NCI-H2196 treated with DMSO at 0.1 percent for 48 hours (cell line): ENCODE data around the gene SPATA31C1.
"Not testable (repeated sequence)": the region's sequence is repeated elsewhere in the genome, so short reads cannot be mapped to it uniquely, and the experiment has no call there.

ENCODE experiments used
- DNase-seq: peaks from one replicate; lab custom pipeline; 2025; ENCODE audit not compliant: unreplicated experiment; lab: John Stamatoyannopoulos, UW

SPATA31C1 gene

GRCh38 chr9:87886210-87886932 lies 31.4 kb upstream of the SPATA31C1 start:
- DNase-seq, result no peak

DNA sequence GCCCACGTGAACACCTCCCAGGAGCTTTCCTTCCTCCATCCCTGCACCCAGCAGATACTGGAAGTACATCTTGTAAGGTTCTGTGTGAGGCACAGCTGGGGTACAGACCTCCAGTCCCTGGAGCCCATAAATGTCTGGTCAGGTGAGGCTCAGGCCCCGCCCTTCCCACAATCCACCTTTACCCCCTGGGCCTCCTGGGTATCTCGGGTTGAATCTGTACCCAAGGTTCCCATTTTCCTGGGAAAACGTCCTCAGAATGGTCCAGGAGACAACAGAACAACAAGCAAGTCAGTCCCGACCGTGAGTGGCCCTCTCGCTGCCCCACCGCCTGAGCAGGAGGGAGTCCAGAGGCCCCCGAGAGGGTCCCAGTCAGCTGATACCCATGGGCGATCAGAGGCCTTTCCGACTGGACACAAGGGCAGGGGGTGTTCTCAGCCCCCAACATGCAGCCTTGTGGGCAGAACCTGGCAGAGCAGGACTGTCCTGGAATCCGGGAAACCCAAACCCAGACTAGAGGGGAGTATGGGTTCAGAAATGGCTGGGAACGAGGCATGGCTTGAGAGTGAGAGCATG lies 30.7 kb upstream of the SPATA31C1 start:
- DNase-seq, result no peak

GRCh38 chr9:87887661-87888480 lies 29.9 kb upstream of the SPATA31C1 start:
- no peak for DNase-seq

- DNase-seq, result no peak
Measured at GRCh38 chr9:87888501-87888900, 29.3 kb upstream of the SPATA31C1 start.

DNA sequence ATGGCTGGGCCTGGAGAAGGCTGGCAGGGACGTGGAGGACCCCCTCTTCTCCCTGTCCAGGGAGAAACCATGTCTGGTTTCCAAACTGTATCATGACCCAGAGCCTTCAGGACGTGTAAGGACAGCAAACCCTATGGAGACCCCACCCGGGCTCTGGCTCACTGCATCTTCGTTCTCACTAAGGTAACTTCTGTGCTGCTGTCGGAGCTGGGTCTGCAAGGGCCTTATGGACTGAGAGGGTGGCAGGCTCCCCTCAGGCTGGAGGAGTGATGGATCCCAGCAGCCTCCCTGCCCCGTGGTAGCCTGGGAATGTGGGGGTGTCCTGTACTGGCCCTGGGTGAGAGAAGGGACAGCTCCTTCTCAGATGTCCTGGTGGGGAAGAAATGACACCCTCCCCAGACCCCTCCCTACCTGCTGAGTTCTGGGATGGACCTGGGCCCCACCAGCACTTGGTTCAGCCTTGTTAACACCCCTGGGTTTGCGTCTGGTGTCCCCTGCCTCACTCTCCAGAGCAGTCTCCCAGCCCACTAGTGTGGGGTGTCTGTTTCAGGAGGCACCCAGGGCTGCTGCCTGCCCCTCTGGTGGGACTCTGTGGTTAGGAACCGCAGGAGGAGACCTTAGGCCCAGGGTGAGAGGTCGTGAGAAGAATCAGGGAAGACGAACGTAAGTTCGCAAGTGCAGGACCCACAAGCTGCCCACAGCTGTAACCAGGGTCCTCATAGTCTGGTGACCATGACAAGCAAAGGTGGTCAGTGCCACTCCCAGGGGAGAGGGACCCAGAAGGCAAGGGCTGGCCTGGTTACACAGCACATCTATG lies 28.5 kb upstream of the SPATA31C1 start:
- DNase-seq, result no peak

DNA sequence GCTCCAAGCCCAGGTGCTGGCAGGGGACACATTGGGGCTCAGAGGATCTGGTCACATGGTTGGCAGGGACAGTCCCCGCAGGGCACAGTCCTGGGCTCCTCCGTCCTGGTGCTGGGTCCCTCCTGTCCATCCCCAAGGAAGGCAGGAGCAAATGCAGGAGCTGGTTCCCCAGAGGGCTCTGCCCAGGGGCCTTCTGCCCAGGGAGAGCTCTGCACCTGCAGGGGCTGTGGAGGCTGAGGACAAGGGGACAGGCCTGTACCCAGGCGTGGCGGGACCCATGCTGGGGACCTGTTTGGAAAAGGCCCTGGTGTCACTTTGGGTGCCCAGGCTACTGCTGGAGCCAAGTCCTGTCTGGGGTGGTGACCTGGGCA lies 27.9 kb upstream of the SPATA31C1 start:
- DNase-seq, result no peak

GRCh38 chr9:87890837-87891236 lies 26.9 kb upstream of the SPATA31C1 start:
- DNase-seq, result no peak

- DNase-seq, result no peak
Measured at GRCh38 chr9:87891754-87892153, 26.0 kb upstream of the SPATA31C1 start.

GRCh38 chr9:87892956-87893355 lies 24.8 kb upstream of the SPATA31C1 start:
- no peak for DNase-seq

DNA sequence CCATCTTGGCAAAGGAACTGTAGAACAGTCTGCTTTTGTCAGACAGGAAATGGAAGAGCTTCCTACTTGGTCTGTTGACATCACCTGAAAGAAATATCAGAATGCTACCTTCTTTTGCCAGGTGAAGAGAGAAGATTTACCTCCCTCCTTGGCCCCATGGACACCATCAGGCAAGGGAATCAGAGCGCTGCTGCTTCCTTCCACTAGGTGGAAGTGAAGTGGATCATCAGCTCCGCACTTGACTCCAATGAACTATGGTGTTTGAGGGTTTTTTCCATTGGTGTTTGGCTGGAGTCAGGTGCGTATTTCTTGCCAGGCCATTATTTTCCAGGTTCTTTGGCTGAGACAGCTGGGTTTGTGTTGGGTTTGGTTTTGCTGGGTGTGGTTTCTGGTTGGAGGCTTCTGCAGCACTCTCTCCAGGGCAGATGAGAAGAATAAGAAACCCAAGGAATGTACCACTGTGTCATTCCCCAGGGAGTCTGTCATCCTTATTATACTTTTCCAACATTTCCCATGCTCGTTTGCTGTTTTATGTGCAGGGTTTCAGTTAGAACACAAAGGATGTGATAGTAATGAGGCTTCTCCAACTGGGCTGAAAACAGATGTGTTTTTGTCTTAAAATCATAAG lies 22.6 kb upstream of the SPATA31C1 start:
- DNase-seq, result no peak

- no peak for DNase-seq
Measured at GRCh38 chr9:87896891-87897290, 20.9 kb upstream of the SPATA31C1 start.

DNA sequence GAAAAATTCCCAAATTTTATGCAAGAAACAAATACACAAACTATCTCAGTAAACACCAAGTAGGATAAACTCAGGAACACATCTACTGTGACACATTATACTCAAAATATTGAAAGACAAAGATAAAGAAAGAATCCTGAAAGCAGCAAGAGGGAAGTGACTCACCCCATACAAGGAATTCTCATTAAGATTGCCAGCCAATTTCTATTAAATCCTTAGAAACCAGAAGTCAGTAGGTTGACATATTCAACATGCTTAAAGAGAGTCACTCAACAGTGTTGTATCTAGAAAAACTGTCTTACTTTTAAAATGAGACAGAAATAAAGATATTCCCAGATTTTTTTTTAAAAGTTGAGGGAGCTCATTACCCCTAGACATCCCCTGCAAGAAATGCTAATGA lies 19.6 kb upstream of the SPATA31C1 start:
- no peak for DNase-seq

DNA sequence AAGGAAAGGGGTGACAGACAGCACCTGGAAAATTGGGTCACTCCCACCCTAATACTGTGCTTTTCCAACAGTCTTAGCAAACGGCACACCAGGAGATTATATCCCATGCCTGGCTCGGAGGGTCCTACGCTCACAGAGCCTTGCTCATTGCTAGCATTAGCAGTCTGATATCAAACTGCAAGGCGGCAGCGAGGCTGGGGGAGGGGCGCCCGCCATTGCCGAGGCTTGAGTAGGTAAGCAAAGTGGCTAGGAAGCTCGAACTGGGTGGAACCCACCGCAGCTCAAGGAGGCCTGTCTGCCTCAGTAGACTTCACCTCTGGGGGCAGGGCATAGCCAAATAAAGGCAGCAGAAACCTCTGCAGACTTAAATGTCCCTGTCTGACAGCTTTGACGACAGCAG lies 15.4 kb upstream of the SPATA31C1 start:
- not testable (repeated sequence) for DNase-seq

GRCh38 chr9:87909310-87910041 lies 8.3 kb upstream of the SPATA31C1 start:
- DNase-seq, result peak; percentile 56

DNA sequence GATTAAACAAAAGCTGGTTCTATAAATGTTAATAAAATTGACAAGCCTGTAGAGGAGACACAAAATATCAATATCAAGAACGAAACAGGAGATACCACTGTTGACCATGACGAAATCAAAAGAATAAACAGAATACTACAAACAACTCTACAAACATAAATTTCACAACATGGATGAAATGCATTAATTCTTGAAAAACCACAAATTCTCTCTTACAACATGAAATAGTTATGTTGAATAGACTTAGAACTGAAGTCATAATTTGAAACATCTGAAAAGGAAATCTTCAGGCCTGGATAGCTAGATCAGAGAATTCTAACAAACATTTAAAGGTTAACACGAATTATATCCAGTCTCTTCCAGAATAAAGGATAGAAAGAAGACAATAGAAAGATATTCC lies 6.9 kb upstream of the SPATA31C1 start:
- no peak for DNase-seq

DNA sequence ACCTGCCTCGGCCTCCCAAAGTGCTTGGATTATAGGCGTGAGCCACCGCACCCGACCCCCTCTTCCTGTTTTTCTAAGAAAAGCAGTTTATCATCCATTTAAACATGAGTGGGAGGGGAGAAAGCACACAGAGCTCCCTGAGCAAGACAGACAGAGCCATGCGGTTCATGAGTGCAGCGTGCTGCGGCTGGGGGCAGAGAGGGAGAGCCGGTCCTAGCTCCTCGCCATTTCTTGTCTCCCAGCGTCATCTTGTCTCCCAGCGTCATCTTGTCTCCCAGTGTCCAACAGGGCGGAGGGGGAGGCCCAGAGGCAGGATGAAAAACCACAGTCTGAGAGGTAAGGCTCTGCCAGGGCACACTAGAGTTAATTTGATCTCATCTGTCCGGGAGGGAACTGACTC lies 1.3 kb downstream of the SPATA31C1 start:
- not testable (repeated sequence) for DNase-seq

DNA sequence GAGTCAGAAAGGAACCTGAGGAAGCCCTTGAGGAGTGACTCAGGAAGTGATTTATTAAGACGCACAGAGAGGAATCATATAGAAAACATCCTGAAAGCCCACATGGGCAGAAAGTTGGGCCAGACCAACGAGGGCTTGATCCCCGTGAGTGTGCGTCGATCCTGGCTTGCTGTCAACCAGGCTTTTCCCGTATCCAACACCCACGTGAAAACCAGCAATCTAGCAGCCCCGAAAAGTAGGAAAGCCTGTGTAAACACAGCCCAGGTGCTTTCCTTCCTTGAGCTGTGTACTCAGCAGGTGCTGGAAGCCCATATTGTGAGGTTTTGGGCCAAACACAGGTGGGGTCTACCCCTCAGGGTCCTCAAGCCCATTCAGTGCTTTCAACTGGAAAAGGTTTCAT lies 3.8 kb downstream of the SPATA31C1 start:
- DNase-seq, result not testable (repeated sequence)

DNA sequence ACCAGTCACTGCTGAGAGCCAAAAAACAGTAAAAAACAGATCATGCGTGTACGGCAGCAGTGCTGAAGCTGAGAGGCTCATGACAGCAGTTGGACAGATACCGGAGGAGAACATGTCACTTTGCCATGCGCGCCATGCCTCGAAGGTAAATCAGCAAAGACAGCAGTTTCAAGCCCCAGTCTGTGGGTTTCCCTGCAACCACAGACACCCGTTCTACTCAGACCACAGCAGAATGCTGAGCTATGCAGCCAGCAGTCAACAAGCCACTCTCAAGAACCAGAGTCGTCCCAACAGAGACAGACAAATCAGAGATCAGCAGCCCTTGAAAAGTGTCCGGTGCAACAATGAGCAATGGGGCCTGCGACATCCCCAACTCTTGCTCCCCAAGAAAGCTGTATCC lies 5.2 kb downstream of the SPATA31C1 start:
- not testable (repeated sequence) for DNase-seq

- not testable (repeated sequence) for DNase-seq
Measured at GRCh38 chr9:87924851-87925250, 7.1 kb downstream of the SPATA31C1 start.

- not testable (repeated sequence) for DNase-seq
Measured at GRCh38 chr9:87929152-87929551, 11.4 kb downstream of the SPATA31C1 start.
